H7 (cell line): ENCODE results near the gene PTP4A2. TPM values are rescaled to one million over a fixed set of nuclear protein-coding genes. Genes with fewer than 3 reads are reported as not detected.

ENCODE experiments used
- DNase-seq: peaks from one replicate; pipeline ENCODE4 v3.0.0; 2012
- H3K27me3 ChIP-seq: 2 replicates; pipeline ENCODE4 v1.6.0; 2011; ENCODE audit warnings: mild to moderate bottlenecking, low read length; ENCODE audit not compliant: control insufficient read depth, insufficient read depth
- H3K36me3 ChIP-seq: replicated peaks from 2 replicates; pipeline ENCODE4 v1.5.1; 2011; ENCODE audit warnings: low read length; ENCODE audit not compliant: control insufficient read depth, insufficient read depth
- H3K4me3 ChIP-seq: 2 replicates; pipeline ENCODE4 v1.5.1; 2011; ENCODE audit warnings: low read depth, mild to moderate bottlenecking, control low read depth, low read length, moderate library complexity; ENCODE audit not compliant: insufficient read depth
- total RNA-seq: library from RNA; depleted of rRNA; stranded (reverse); fragments of >200 nt; shearing (Covaris generic); gene quantifications from 2 replicates; pipeline ENCODE4 v1.2.3, GENCODE V29; 2014

Gene PTP4A2
- total RNA-seq, 1 experiment from 2014 or later: 444 TPM

DNA sequence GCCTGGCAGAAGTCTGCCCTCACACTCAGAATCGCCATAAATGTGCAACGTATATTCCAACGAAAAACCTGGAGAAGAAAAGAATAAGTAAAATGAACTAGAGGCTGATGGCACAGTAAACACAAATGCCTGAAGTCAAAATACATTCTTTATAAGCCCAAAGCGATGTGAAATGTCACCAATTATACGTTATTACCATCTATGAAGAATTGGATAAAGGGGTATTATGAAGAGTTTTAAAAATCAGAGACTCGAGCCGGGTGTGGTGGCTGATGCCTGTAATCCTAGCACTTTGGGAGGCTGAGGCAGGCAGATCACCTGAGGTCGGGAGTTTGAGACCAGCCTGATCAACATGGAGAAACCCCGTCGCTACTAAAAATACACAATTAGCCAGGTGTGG lies 18.6 kb downstream of the PTP4A2 start:
- Histone ChIP-seq H3K27me3 (no peaks in the 10 kb centered on the region), H3K36me3 (no peaks in the 10 kb centered on the region), H3K4me3 (no peak overlapping the region)
- no peak for DNase-seq

DNA sequence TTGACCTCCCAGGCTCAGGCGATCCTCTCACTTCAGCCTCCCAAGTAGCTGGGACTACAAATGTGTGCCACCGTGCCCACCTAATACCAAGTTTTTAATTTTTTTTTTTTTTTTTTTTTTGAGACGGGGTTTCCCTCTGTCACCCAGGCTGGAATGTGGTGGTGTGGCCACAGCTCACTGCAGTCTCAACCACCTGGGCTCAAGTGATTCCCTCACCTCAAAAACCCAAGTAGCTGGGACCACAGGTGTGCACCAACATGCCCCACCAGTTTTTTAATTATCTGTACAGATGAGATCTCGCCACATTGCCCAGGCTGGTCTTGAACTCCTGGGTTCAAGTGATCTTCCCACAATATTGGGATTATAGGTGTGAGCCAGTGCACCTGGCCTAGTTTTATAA lies 22.7 kb downstream of the PTP4A2 start:
- no peak overlapping the region for H3K4me3 ChIP-seq
- H3K36me3 ChIP-seq: peaks cover 4% of the 10 kb centered on the region
- DNase-seq: no peak
- H3K27me3 ChIP-seq: no peaks in the 10 kb centered on the region

GRCh38 chr1:31913968-31914367 lies 24.2 kb downstream of the PTP4A2 start:
- H3K36me3 ChIP-seq: peaks cover 4% of the 10 kb centered on the region
- H3K27me3 ChIP-seq: no peaks in the 10 kb centered on the region
- no peak overlapping the region for H3K4me3 ChIP-seq
- no peak for DNase-seq

GRCh38 chr1:31912839-31913239 lies 25.3 kb downstream of the PTP4A2 start:
- Histone ChIP-seq H3K36me3 (peaks cover 5% of the 10 kb centered on the region), H3K27me3 (no peaks in the 10 kb centered on the region), H3K4me3 (no peak overlapping the region)
- no peak for DNase-seq

DNA sequence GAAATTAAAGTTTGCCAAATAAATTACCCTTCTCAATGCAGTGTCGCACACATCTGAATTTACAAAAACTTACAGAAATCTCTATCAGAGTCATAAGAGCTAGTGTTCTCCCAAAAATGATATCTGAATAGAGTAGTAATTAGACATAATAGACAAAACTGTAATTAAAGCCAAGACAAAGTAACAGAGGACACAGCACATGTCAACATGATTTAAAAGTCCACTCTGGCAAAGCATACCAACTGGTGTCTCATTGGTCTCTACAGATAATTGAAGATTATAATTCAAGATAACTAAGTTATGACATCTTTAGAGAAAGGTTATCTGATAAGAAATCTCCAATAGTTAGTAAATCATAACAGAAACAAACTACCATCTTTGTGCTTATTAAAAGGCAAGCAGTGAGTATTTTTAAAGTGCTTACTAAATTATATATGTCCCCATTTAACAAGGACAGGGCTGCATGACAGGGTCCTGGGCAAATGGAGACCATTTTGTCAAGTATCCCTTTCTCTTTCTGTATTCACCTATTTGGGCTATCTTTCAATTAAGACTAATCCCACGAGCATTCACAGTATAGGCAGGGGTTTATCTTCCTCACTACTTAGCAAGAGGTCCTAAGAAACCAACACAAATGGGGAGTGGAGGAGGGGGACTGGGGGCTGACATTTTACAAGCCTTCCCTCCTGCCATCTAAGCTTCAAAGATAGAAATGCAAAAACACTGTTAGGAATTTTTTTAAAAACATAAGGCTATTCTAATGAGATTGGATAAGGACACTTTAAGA lies 26.0 kb downstream of the PTP4A2 start:
- Histone ChIP-seq H3K4me3 (no peak overlapping the region), H3K36me3 (peaks cover 5% of the 10 kb centered on the region), H3K27me3 (no peaks in the 10 kb centered on the region)
- DNase-seq: no peak

- peaks cover 5% of the 10 kb centered on the region for H3K36me3 ChIP-seq
- H3K4me3 ChIP-seq: no peak overlapping the region
- H3K27me3 ChIP-seq: no peaks in the 10 kb centered on the region
- DNase-seq: no peak
These were observed 27.2 kb downstream of the PTP4A2 start for GRCh38 chr1:31910933-31911332.

- Histone ChIP-seq H3K36me3 (peaks cover 5% of the 10 kb centered on the region), H3K27me3 (no peaks in the 10 kb centered on the region), H3K4me3 (no peak overlapping the region)
- DNase-seq: no peak
These were observed 28.5 kb downstream of the PTP4A2 start for GRCh38 chr1:31909691-31910090.

DNA sequence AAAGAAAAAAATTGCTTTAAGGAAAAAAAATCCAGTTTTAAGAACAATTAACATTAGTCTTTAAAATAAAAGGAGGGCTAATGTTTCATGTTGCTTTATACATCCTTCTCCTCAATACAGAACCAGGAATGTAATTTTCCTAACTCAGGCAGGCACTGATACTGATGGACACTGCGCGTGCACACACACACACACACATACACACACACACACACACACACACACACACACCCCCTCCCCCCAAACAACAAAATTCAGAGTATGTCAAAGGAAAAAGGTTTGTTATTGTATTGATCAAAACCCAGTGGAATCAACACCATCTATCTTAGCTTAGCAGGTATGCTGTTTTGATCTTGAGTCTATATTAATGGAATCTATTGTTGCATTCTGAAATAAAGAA lies 31.6 kb downstream of the PTP4A2 start:
- no peaks in the 10 kb centered on the region; the same call in 1 of the 2 replicates for H3K27me3 ChIP-seq
- H3K4me3 ChIP-seq: no peak overlapping the region
- DNase-seq: no peak
- H3K36me3 ChIP-seq: peaks cover 1% of the 10 kb centered on the region; the same call in 1 of the 2 replicates

- Histone ChIP-seq H3K36me3 (peaks cover 1% of the 10 kb centered on the region; the same call in 1 of the 2 replicates), H3K27me3 (no peaks in the 10 kb centered on the region; the same call in 1 of the 2 replicates), H3K4me3 (no peak overlapping the region)
- no peak for DNase-seq
These were observed 32.5 kb downstream of the PTP4A2 start for GRCh38 chr1:31905681-31906080.

DNA sequence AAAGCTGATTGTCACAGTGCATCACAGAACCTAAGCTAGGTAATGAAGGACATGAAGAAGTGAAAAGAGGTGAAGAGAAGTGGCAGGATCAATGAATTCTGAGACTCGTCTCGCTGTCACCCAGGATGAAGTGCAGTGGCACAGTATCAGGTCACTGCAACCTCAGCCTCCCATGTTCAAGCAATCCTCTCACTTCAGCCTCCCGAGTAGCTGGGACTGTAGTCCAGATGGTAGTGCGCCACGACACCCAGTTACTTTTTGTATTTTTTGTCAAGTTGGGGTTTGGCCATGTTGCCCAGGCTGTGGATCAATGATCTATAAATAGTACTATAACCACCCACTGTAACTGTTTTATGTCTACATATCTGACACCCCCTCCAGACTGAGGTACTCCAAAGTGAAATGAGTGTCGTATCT lies 33.1 kb downstream of the PTP4A2 start:
- Histone ChIP-seq H3K36me3 (peaks cover 1% of the 10 kb centered on the region; the same call in 1 of the 2 replicates), H3K4me3 (no peak overlapping the region), H3K27me3 (no peaks in the 10 kb centered on the region; the same call in 1 of the 2 replicates)
- DNase-seq: no peak

GRCh38 chr1:31904339-31905092 lies 33.7 kb downstream of the PTP4A2 start:
- Histone ChIP-seq H3K27me3 (no peaks in the 10 kb centered on the region; the same call in 1 of the 2 replicates), H3K4me3 (no peak overlapping the region), H3K36me3 (peaks cover 1% of the 10 kb centered on the region; the same call in 1 of the 2 replicates)
- DNase-seq: no peak

- Histone ChIP-seq H3K36me3 (no peaks in the 10 kb centered on the region), H3K4me3 (no peak overlapping the region), H3K27me3 (no peaks in the 10 kb centered on the region; the same call in 1 of the 2 replicates)
- DNase-seq: no peak
These were observed 35.7 kb downstream of the PTP4A2 start for GRCh38 chr1:31902510-31902860.

- Histone ChIP-seq H3K27me3 (no peaks in the 10 kb centered on the region; the same call in 1 of the 2 replicates), H3K36me3 (no peaks in the 10 kb centered on the region), H3K4me3 (no peak overlapping the region)
- no peak for DNase-seq
These were observed 36.2 kb downstream of the PTP4A2 start for GRCh38 chr1:31901838-31902509.

DNA sequence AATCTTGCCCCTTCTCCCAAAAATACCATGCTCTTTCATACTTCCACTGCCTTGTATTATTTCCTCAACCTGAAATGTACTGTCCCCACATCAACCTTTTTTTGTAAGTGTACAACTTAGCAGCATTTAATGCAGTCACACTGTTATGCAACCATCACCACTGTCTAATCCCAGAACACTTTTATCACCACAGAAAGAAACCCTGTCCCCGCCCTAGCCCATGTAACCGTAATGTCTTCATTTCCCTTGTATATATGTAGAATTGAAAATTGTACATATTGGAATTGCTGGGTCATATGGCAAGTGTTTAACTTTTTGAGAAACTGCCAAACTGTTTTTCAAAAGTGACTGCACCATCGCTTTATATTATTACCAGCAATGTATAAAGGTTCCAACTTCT lies 37.4 kb downstream of the PTP4A2 start:
- Histone ChIP-seq H3K27me3 (no peaks in the 10 kb centered on the region; the same call in 1 of the 2 replicates), H3K4me3 (no peak overlapping the region), H3K36me3 (no peaks in the 10 kb centered on the region)
- DNase-seq: no peak
